Measurements from ENCODE around the gene EIF5B.
"Not testable (repeated sequence)": the region's sequence is repeated elsewhere in the genome, so short reads cannot be mapped to it uniquely, and the experiment has no call there.

The EIF5B gene

GRCh38 chr2:99368854-99369253 is 31.7 kb downstream of the EIF5B start:
- FAIRE-seq: not testable (repeated sequence)

DNA sequence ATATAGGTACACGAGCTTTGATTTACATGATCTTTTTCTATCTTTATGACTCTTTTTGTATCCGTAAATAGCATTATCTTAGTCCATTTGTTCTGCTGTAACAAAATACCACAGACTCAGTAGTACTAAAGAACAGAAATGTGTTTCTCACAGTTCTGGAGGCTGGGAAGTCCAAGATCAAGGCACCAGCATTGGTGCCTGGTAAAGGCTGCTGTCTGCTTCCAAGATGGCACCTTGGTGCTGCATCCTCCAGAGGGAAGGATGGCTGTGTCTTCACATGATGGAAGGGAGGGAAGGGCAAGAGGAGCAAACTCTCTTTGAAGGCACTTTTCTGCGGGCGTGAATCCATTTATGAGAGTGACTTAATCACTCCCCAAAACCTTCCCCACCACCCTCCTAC is 36.0 kb downstream of the EIF5B start:
- no peak for FAIRE-seq

DNA sequence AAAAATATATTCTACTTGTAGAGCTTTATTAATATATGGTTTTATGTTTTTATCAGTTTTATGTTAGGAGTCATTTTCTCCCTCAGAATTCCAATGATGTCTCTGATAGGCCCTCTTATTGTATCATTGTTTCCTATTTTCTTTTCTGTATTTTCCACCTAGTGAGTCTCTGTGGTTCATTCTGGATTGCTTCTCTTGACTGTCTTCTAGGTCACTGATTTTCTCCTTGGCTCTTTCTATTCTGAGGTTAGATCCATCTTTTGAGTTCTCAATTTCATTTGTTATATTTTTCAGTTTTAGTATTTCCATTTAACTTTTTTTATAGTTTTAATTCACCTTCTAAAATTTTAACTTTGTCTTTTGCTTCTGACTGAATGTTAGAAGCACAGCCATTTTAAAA is 37.6 kb downstream of the EIF5B start:
- no peak for FAIRE-seq

DNA sequence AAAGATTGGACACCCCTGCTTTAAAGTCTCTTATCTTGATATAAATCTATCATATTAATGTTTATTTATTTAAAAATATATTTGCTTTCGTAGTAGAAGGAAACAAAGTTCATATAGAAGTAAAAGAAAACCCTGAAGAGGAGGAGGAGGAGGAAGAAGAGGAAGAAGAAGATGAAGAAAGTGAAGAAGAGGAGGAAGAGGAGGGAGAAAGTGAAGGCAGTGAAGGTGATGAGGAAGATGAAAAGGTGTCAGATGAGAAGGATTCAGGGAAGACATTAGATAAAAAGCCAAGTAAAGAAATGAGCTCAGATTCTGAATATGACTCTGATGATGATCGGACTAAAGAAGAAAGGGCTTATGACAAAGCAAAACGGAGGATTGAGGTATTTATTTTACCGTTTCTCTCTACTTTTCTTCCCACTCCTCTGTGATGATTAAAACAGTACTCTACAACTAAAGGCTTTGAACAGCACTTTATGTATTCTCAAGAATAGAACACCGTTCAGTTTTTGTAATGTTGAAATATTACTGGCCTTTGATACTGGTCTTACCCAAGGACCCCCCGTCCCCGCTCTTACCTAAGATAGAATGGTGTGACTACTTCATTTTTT is 39.2 kb downstream of the EIF5B start:
- FAIRE-seq: no peak

DNA sequence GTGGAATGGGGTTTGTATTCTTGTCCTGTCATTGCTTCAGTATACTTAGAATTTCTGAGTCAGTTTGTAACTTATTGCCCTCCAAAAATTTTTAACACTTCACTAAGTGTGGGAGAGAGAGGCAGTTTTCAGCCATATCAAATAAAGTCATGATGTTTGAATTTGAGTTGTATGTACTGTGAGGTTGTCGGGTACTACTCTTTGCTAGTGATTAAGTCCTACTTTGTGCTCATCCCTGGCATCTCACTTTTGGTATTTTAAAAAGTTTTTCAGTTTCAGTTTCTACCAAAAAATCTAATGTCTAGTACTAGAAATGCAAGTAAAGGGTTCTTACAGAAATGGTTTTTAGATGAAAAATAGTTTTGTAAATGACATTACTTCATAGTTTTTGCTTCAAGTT is 40.7 kb downstream of the EIF5B start:
- FAIRE-seq: no peak

DNA sequence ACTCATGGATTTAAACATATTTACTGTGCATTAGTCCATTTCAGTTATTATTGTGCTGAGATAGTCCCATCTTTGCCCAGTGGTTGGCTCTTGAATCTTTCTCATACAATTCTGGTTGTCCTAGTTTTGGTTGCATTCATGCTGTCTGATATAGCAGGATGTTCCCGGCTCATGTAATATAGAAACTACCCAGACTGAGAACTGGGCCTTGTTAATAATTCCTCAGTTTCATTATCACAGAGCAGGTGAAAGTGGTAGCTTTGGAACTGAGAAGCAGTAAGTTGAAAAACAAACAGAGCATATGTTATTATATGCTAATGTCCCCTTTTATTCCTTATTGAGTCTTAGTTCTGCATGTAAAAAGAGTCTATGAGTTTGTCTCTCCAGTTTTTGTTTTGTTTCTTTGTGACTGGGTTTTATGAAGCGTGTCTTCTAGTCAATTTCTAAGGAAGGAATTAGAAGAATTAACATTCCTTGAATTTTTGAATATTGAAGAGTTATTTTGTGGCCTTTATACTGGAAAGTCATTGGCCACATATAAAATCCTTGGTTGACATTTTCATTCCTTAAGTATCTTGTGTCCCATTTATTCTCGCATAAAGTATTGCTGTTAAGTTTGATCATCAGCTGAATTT is 43.3 kb downstream of the EIF5B start:
- FAIRE-seq: no peak

GRCh38 chr2:99382143-99382542 is 45.0 kb downstream of the EIF5B start:
- FAIRE-seq: no peak

- no peak for FAIRE-seq
Observed at GRCh38 chr2:99386011-99386410, 48.8 kb downstream of the EIF5B start.

DNA sequence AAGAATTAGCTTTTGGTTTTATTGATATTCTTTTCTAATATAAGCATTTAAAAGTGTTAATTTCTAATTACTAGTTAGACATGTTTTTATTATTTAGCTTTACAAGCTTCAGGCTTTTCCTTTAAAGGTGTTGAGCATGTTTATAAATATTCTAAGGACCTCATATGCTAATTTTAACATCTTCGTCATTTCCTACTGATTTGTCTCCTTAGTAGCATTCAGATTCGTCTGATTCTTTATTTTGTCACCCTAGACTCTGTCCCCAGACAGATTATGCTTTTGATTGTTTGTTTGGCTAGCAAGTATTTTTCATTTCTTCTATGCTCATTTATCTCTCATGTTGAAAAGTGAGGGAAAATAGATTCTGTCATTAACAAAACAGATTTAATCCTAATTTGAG is 51.7 kb downstream of the EIF5B start:
- FAIRE-seq: no peak

DNA sequence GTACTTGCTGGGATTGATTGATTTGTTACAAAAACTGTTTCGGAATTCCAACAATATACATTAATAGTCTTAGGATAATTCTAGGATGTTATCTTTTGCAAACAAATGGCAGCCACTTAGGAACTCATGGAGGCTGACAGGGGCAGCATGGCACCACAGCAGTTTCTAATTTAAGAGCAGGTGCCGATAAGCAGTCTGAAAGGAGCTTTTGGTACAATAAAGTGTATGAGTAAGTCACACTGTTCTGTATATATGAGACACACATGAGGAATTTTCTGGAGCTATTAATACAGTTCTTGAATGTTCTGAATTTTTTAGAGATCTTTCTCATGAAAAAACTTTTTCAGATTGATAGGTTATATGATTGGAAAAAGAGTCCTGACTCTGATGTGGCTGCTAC is 52.2 kb downstream of the EIF5B start:
- no peak for FAIRE-seq

GRCh38 chr2:99389946-99390345 is 52.8 kb downstream of the EIF5B start:
- no peak for FAIRE-seq

DNA sequence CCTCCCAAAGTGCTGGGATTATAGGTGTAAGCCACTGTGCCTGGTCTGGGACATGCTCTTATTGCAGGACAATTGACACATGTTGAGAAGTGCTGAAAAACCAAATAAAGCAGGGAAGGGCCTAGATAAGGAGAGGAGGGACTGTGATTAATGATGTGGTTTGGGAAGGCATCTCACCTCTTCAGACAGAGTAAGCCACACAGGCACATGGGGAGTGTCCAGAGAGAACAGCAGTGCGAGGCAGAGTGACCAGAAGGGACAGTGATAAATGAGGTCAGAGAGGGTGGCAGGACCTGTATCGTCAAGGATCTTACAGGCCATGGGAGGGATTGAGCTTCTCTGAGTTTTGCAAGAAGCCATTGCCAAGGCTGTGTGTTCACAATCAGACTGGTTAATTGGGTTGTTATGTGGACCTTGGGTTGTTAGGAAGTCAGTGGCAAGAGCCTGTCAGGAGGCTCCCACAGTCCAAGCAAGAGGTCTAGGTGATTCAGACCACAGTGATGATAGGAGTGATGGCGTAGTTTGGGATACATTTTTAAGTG is 58.5 kb downstream of the EIF5B start:
- no peak for FAIRE-seq

DNA sequence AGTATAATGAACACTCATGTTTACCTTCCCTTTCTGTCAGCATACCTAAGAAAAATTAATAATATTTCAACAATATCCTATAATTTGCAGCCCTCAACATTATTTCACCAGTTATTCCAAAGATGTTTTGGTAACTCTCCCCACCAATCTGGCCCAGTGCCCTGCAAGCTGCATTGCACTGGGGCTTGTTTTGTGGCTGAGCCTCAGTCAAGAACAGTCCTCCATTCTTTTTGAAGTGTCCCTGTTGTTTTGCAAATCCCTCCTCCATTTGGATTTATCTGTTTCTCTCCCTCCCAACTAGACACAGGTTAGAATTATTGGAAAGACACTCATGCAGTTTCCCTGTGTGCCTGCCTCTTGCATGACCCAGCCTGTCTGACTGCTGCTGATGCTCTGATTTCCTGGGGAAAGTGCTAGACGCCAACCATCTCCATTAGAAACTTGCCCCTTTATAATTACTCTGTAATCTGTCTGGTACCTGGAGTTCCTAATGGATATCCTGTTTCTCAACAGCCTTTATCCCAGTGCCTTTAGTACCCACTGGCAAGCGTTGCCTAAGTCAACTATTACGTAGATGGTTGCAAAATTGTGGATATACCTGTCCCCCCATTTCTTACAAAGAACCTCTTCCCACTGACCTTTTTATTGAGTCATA is 60.2 kb downstream of the EIF5B start:
- no peak for FAIRE-seq

DNA sequence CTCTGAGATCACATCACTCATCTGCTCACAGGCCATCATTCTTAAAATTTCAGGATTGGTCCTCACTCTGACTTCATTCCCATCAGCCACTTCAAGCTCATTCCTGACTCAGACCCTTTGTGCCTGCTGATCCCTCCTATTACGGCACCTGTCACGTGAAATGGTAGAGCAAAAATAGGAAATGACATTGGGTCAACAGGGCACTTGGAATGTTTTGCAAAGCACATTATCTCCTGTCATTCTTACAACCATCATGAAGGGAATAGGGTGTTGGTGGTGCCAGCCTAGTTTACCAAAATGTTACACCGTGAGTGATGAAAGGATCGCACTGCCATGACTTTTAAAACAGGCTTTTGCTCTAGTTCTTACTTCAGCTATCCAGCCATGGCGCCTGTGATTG is 61.1 kb downstream of the EIF5B start:
- FAIRE-seq: no peak

GRCh38 chr2:99399063-99399462 is 61.9 kb downstream of the EIF5B start:
- no peak for FAIRE-seq

- FAIRE-seq: no peak
Observed at GRCh38 chr2:99399795-99400194, 62.6 kb downstream of the EIF5B start.

DNA sequence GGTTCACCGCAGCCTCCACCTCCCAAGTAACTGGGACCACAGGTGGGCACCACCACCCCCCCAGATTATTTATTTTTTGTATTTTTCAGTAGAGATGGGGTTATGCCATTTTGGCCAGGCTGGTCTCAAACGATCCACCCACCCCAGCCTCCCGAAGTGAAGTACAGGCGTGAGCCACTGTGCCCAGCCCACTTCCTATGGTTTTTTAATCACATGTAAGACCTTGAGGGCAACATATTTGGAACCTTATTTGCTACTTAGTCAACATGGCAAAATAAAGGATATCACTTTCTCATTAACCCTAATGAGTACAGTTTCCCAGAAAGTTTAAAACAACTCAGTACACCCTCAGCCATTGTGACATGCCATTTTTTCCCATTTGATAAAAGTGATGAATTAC is 64.7 kb downstream of the EIF5B start:
- no peak for FAIRE-seq

DNA sequence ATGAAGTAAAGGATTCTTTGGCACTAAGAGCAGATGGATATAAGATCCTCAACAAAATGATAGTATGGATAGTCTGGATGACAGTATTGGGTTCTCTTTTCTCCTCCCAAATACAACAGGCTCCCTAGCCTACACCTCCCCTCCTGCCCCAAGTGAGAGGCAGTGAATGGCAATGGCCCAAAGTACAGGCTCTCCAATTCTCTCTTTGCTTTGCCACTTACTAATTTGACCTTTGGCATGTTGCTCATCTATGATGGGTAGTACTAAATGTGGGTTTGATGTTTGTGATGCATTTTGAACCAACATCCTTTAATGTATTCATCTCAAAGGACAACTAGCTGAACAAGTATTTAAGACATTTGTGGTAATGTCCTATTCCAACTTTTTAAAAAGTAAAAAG is 65.9 kb downstream of the EIF5B start:
- FAIRE-seq: no peak

GRCh38 chr2:99403524-99403923 is 66.3 kb downstream of the EIF5B start:
- no peak for FAIRE-seq

DNA sequence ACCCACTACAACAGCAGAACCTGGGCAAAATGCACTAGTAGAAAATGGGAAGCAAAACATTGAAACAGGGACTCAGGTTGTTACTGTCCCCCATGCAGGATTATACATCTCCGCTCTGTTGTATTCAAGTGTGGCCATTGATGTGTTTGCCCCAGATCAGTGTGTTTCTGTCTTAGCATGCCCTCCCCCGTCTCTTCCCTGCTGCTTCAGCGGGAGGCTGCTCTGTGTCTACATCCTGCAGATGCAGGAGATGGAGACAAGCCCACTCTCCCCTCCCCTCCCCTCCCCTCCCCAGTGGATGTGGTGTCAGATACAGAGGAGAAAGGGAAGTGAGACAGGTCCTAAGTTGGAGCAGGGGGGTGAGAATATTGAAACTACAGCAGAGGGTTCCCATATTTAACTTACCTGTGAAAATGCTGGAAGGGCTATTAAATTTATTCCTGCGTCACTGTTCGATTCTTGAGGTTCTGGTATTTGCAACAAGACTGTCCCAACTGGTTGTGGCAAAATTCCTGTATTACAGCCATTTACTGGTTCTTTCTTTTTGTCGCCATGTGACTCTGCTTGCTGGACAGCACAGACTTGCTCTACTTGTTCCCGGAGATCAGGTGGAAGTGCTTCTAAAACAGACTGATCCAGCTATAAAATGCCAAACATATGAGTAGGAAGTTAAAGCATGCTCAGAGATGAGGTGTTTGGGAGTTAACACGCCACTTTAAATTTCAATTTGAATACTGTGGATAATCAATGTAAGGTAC is 67.0 kb downstream of the EIF5B start:
- no peak for FAIRE-seq

DNA sequence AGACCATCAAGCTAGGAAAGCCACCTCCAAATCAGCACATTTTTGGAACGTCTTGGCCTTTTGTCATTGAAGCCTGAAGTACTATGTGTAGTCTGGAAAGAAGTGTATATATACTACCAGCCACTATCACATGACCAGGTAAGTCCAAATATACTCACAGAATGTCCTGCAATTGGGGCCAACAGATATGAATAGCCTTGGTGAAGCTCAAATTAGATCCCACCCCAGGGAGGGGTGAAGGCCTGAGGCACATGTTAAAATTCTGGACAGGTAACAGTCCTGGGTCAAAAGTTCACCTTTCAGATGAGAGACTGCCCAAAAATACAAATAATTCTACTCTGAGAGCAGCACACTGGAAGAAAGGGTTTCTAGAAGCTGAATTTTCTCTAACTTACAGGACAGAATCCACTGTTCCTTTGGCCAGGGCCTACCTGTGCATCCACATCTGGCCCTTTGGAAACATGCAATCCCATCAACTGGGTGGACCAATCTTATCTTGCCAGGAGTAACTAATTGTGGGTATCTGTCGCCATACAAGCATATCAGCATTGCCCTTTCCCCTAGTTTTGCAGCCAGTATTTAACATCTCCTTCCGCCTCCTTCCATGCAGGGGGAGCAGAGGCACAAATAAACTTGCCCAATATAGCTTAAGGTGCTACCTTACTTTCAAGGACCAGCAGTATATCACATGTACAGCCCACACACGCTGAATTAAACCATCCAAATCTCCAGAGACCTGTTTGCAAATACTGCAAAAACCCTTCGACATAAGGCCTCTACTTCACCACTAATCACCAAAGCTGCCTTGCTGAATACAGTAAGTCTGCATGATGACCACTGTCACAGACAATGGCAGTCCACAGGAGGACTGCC is 67.8 kb downstream of the EIF5B start:
- no peak for FAIRE-seq

DNA sequence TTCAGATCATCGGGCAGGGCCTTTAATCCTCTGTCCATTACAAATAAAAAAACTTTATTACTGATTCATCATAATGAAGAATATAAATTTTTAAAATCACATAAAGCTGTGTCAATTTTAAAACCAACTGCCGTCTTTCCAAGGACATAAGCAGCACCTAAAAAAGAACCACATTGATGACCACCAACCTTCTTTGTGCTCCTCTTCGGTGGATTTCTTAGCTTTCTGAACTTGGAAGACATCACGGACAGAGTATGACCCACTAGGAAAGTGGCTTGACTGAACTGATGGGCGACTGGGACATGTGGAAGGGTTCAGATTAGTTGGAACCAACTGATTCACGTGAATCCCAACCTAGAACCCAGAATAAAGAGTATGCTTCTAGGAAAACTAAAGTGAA is 68.9 kb downstream of the EIF5B start:
- FAIRE-seq: no peak

DNA sequence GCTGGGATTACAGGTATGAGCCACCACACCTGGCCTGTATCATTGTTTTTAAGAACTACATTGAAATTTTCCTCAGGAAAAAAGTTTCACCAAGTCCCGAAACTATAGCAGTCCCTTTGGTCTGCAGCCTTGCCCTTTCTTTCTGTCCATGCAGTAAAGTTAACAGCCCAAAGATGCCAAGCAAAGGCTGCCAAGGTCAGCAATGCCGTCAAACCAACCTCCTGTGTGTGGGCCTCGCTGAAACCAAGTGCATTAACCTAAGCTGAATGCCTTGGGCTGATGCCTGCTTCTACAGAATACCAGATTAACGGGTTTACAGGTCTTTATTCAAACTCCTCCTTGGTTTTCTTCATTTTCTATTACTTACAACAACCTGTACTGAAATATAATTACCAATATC is 73.1 kb downstream of the EIF5B start:
- FAIRE-seq: no peak

Measured in A204.1 (cell line).